LNCAP (cell line): ENCODE data around the gene STRN4.

Source experiments
- TF ChIP-seq, protein P1 (sequence below): fragments of 450-650 bp; IDR thresholded peaks from 2 replicates; pipeline ENCODE4 v1.5.1; 2017; ENCODE audit warnings: mild to moderate bottlenecking

Gene STRN4

DNA sequence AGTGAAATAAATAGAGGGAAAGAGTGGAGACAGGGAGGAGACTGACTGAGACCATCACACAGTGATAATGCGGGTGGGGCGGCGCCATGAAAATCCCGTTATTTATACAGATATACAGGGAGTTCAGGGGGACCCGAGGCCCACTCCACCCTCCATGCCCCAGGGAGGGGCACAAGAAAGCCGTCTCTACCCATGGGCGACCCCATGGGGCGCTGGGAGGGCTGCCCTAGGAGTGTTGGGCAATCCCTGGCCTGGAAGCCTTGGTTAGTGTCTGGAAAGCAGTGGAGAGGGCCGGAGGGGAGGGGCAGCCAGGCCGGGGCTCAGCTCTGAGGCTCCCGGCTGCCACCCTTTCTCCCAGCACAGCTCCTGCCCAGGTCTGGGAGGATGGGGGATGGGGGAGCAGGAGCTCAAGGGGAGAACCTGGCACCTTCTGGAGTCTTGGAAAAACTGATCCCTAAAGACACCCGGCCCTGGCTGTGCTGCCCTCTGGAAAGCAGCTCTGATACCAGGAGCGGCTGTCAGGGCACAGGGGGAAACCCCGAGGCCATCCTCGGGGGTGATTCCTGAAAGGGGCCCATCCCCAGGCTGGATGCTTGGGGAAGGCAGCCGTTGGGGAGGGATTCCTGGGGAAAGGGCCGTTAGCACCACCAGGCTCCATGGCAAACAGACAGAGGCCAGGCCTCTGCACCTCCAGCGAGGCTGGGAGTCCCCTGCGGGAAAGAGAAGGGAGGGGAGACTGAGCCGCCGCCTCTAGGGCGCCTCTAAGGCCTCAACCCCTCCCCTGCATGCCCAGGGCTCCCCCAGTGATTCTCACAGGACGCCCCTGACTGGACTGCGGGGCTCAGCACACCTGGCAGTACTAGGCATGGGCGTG lies 26.4 kb downstream of the STRN4 start:
- TF ChIP-seq, protein P1, sequence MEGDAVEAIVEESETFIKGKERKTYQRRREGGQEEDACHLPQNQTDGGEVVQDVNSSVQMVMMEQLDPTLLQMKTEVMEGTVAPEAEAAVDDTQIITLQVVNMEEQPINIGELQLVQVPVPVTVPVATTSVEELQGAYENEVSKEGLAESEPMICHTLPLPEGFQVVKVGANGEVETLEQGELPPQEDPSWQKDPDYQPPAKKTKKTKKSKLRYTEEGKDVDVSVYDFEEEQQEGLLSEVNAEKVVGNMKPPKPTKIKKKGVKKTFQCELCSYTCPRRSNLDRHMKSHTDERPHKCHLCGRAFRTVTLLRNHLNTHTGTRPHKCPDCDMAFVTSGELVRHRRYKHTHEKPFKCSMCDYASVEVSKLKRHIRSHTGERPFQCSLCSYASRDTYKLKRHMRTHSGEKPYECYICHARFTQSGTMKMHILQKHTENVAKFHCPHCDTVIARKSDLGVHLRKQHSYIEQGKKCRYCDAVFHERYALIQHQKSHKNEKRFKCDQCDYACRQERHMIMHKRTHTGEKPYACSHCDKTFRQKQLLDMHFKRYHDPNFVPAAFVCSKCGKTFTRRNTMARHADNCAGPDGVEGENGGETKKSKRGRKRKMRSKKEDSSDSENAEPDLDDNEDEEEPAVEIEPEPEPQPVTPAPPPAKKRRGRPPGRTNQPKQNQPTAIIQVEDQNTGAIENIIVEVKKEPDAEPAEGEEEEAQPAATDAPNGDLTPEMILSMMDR, result no peak

DNA sequence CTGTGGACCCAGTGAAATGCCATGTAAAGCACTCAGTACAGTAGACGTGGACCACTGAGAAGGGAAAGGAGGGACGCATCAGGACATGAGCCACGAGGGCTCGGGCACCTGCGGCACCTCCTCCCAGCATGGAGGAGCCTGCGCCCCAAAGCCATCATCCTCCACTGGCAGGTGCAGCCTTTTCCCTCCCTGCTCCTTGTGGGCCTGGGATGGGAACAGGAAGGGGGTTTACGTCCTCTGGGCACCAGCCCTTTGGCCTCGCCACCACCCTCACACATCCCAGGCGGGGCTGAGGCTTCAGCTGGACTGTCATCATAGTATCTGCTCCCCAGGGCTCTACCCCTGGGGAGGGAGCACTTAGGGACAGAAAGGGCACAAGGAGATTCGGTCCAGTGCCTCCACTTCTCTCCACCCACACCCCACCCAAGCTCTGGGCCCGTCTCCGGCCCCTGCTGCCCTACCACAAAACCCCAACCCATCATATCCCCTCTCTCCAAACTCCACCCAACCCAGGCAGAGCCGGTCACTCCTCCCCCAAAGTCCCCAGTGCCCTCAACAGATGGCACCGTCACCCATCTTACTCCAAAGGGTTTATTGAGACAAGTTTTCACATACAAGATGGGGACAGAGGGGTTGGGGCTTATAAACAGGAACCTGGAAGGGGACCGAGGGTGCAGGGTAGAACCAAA lies 27.2 kb downstream of the STRN4 start:
- TF ChIP-seq, protein P1, result no peak

DNA sequence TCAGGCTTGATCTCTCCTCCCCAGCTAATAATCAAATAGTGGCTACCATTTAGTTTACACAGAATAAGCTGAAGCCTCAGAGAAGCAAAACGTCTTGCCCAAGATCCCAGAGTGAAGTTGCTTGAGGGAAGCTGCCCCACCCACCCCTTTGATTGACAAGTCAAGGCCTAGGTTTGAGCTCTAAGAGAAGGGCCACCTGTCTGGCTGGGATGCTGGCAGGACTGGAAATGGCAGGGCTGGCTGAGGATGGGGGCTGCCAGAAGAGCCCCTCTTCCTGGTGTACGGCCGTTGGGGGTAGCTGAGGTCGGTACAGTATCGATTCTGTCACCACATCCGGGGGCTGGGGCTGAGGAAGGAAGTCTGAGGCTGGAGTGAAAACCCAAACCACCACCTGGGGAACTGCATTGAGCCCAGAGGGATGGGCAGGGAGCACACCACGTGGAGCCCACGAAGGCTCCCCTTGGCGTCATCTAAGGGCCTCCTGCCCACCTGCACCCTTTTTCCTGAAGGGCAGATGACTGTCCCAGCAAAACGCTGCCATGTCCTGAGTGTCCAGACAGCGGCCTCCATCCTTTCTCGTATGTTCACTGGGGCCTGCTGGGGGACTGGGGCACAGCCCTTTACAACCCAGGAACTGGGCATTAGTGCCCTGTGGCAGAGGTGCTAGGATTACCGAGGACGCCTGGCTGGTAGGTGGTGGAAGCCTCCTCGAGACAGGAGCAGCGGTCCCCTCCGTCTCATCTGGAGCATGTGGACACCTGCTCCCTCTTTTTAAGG lies 27.9 kb downstream of the STRN4 start:
- TF ChIP-seq, protein P1, result no peak

DNA sequence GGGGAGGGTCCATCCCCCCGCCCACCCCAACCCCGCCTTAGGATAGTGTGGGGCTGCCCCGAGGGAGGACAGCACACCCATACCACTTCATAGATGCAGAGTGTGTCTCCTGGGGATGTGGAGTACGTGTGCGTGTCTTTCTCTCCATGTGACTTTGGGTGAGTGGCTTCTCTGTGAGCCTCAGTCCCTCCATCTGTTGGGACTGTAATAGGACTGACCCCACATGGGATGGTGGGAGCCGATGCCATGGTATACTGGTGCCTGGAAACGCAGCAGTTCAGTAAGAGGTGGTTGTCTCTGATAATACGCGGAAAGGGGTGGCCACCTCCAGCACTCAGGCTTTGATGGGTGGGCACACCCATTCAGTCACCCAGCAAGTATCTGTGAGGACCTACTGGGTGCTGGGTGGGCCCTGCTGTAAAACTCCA lies 28.5 kb downstream of the STRN4 start:
- TF ChIP-seq, protein P1, result no peak

DNA sequence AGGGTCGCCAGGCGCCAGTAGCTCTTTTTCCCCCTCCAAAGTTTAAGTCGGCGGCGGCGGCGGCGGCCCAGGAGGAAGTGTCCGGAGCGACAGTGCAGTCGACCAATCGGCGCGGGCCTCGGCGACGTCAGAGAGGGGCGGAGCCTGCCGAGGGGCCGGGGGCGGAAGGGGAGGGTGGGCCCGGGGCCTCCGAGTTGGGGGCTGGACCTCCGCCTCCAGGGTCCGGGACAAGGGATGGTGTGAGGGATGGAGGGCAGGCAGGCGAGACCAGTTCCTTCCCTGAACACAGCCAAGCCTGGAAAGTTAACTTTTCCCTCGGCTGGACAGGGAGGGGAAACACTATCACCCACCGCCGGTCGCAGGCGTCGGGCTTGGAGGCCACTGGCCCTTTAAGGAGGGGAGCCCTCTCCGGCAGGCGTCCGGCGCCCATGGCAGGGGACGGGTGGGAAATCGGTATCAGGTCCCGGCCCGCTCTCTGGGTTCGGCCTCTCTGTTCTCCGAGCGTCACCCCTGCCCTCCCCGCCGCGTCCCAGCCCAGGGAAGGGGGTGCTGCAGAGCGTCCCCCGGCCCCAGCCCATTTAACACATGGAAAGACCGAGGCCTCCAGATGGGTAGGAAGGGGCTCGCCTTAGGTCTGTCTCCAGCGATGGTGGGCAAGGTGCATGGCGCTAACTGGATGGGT lies 29.1 kb downstream of the STRN4 start, which contains the start of gene PRKD2:
PRKD2 (minus strand) TSS at position 81 of the 682 bp plus-strand sequence. CDS start 744 bp downstream, outside the sequence.
- TF ChIP-seq, protein P1, result no peak

DNA sequence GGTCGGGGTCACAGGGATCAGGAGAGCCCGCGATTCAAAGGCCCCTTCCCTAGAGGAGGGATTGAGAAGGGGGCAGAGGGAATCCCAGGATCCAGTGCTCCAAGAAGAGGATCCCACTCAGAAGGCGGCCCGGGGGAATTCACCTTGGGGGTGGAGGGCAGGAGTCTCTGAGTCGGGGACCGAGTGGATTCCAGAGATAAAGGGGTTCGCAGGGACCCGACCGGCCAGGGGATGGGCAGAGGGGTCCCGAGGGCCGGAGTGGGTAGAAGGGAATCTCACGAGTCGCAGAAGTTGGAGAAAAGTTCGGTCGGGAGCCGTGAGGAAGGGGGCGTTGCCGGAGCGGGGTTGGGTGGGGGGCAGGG lies 29.6 kb downstream of the STRN4 start:
- TF ChIP-seq, protein P1, result no peak
